HG02678 (cell line): ENCODE results near the gene TTC7B.

Source experiments
- ATAC-seq: cut with Tn5 transposase; IDR thresholded peaks from one replicate; pipeline ENCODE4 v1.9.1; 2021; ENCODE audit warnings: mild to moderate bottlenecking, moderate library complexity; ENCODE audit not compliant: unreplicated experiment

TTC7B gene

GRCh38 chr14:90502760-90503159 is 313.5 kb downstream of the TTC7B start:
- no peak for ATAC-seq

GRCh38 chr14:90500665-90501370 is 315.4 kb downstream of the TTC7B start:
- ATAC-seq = no peak

GRCh38 chr14:90499908-90500664 is 316.1 kb downstream of the TTC7B start:
- no peak for ATAC-seq

GRCh38 chr14:90499121-90499520 is 317.1 kb downstream of the TTC7B start:
- no peak for ATAC-seq

- ATAC-seq = no peak
These were observed 318.0 kb downstream of the TTC7B start for GRCh38 chr14:90498198-90498597.

- ATAC-seq = no peak
These were observed 319.9 kb downstream of the TTC7B start for GRCh38 chr14:90496379-90496778.

- ATAC-seq = no peak
These were observed 320.6 kb downstream of the TTC7B start for GRCh38 chr14:90495357-90496276.

GRCh38 chr14:90491911-90492531 is 324.2 kb downstream of the TTC7B start:
- no peak for ATAC-seq

GRCh38 chr14:90491221-90491885 is 324.9 kb downstream of the TTC7B start:
- no peak for ATAC-seq

- no peak for ATAC-seq
These were observed 325.5 kb downstream of the TTC7B start for GRCh38 chr14:90490720-90491050.

- ATAC-seq = no peak
These were observed 326.1 kb downstream of the TTC7B start for GRCh38 chr14:90489916-90490719.

- ATAC-seq = no peak
These were observed 326.9 kb downstream of the TTC7B start for GRCh38 chr14:90489306-90489705.

- no peak for ATAC-seq
These were observed 328.0 kb downstream of the TTC7B start for GRCh38 chr14:90488256-90488655.

GRCh38 chr14:90487462-90487861 is 328.8 kb downstream of the TTC7B start:
- ATAC-seq = no peak

- no peak for ATAC-seq
These were observed 329.2 kb downstream of the TTC7B start for GRCh38 chr14:90487031-90487430.

- ATAC-seq = no peak
These were observed 331.9 kb downstream of the TTC7B start for GRCh38 chr14:90484291-90484690.

- ATAC-seq = no peak
These were observed 332.7 kb downstream of the TTC7B start for GRCh38 chr14:90483571-90483974.

- ATAC-seq = no peak
These were observed 333.1 kb downstream of the TTC7B start for GRCh38 chr14:90483117-90483516.

GRCh38 chr14:90475298-90475697 is 340.9 kb downstream of the TTC7B start:
- no peak for ATAC-seq
